Measurements from ENCODE around the gene PPFIBP1.

GRCh38 chr12:27580561-27581330 is 56.7 kb downstream of the PPFIBP1 start:
- TF ChIP-seq TAF1 (IDR thresholded peaks at IDR 0.05; ENCODE audit: borderline replicate concordance, low read depth, low read length), result no peak
- TF ChIP-seq POLR2A (IDR thresholded peaks at IDR 0.05; ENCODE audit: low read depth, low read length), result no peak
- no peak for TF ChIP-seq POLR2AphosphoS5 (IDR thresholded peaks at IDR 0.05; ENCODE audit: low read depth, low read length)

Data from GM12892 (cell line).